Fibroblast of skin of right quadriceps (primary cell): Measurements from ENCODE around the gene SFT2D3.
A peak's percentile ranks its signal among the peaks of the same experiment; 100 is the strongest.

ENCODE experiments used
- DNase-seq: peaks from one replicate; pipeline ENCODE4 v3.0.0-alpha.2; 2013

SFT2D3 gene

DNA sequence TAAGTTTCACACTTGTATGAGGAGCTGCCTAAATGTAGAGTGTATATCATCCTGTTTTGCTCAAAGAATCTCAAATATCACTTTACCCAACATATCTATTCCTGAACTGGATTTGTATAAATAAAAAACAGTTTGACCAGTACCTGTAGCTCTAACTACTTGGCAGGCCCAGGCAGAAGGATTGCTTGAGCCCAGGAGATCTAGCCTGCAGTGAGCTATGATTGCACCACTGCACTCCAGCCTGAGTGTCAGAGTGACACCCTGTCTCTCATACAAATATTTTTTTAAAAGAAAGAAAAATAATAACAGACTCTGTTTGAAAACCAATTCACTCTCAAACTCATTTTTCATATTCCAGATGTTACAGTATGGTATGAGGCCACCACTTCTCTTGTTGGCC, 18.2 kb upstream of the SFT2D3 start:
- DNase-seq = no peak

DNA sequence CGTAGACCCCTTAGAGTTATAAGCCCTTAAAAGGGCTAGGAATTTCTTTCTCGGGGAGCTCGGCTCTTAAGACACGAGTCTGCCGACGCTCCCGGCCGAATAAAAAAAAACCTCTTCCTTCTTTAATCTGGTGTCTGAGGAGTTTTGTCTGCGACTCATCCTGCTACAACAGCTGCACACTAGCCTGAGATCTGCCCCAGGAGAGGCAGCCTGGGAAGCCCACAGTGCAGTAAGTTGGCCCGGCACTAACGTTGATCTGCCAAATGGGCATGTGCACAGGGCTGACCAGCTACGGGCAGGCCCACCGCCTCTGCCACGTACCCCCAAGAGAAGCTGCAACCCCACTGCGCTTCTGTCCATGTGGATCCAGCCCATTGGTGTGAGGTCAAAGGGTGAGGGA, 17.5 kb upstream of the SFT2D3 start:
- no peak for DNase-seq

DNA sequence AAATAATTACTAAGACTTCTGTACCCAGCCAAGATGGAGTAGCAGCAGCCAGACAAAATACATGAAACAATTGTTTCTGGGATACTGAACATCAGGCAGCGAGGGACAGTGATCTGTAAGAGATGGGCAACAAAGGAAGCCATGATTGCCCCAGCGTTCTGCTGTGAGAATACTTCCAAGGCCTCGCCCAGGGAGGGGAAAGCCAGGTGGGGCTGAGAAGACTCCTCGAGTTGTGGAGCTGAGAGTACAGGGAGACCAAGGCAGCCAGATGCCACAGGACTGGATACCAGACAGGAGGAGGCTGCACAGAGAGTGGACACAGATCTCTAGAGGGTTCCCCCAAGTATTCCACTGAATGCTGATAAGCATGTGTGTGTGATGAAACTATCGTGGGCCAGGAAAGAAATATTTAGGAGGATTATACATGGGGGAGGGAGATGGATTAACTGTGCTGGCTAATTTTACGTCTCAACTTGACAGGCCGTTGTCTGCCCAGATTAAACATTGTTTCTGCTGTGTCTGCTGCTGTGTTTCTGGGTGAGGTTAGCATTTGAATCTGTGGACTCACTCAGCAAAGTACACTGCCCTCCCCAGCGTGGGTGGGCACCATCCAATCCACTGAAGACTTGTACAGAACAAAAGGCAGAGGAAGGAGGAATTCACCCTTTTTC, 15.8 kb upstream of the SFT2D3 start:
- DNase-seq = no peak

DNA sequence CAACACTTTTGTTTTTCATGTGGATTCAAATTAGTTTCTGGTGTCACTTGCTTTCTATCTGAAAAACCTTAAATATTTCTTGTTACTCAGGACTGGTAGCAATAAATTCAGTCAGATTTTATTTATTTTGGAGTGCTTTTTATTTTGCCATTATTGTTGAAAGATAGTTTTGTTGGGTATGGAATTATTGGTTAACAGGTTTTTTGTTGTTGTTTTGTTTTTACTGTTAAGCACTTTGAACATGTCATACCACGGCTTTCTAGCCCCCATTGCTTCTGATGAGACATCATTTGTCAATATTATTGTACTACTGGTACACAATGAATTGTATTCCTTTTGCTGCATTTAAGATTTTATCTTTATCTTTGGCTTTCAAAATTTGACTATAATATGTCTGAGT, 12.9 kb upstream of the SFT2D3 start:
- no peak for DNase-seq

- no peak for DNase-seq
These were observed 10.6 kb upstream of the SFT2D3 start for GRCh38 chr2:127690696-127691095.

- no peak for DNase-seq
These were observed 6.3 kb upstream of the SFT2D3 start for GRCh38 chr2:127694986-127695385.

DNA sequence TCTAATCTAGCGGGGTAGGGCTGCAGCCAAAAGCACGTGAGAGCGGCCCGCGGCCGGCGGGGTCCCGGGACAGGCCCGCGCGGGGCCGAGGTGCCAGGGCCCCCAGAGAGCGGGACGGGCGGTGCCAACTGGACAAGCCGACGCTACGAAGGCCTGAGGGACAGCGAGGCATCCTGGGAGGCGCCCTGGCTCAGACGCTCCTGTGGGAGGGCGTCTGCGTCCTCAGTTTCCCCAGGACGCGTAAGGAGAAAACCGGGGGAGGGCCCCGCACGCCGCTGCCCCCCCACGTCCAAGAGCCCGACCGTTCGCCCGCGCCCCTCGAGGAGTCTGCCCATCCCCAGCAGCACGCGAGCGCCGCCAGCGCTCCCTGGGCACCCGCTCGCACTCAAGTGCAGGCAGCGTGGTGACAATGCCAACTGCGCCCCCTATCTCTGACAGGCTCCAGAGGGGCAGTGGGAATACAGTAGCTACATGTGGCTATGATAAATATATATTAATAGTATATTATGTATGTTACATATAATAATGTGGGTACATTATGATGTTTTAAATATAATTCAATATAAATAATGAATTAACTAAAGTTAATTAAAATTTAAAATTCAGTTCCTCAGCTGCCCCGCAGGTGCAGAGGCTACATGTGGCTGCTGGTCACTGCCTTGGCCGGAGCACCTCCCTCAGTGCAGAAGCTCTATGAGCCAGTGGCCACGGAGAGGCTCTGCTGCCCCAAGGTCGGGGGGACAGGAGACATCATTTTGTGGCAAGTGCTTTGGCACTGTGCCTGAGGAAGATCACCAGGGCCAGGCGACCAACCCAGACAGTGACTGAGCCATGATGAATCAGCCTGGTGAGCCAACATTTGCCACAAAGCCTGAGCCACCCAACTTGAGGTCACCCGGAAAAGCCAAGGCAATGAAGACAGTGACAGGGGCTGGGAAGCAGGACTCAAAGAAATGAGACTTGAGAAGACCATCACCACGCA, 5.5 kb upstream of the SFT2D3 start:
- DNase-seq = peak; percentile 59

GRCh38 chr2:127697482-127698180, 3.7 kb upstream of the SFT2D3 start:
- DNase-seq = no peak

DNA sequence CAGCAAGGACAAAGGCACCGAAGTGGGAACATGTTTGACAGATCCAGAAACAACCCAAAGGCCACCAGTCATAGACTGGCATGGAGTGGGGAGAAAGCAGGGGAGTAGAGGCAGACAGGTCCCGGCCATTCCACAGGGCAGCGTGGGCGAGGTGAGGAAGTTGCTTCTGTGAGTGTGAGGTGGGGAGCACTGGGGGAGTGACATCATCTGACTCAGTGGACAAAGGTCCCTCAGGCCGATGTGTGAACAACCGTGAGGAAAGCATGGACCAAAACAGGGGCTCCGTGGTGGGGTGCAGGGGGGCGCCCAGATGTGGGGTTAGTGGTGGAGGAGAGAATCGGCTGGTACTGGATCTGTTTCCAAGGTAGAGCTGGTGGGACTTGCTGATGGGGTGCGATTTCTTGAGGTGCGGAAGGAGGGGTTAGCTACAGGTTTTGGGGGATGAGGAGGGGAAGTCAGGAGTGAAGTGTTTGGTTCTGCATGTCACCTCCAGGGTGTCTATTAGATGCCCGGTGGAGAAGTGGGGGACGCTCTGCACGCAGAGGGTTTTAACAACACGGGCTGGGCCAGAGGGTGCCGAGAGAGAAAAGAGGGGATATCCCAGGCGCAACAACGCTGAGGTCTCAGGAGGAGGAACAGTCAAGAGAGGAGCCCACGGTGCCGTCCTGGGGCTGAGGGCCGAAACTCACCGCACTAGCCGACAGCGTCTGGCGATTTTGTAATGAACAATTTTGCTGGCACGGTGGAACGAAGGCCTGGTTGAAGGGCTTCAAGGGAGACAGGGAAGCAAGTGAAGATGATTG, 2.5 kb upstream of the SFT2D3 start:
- DNase-seq = no peak

DNA sequence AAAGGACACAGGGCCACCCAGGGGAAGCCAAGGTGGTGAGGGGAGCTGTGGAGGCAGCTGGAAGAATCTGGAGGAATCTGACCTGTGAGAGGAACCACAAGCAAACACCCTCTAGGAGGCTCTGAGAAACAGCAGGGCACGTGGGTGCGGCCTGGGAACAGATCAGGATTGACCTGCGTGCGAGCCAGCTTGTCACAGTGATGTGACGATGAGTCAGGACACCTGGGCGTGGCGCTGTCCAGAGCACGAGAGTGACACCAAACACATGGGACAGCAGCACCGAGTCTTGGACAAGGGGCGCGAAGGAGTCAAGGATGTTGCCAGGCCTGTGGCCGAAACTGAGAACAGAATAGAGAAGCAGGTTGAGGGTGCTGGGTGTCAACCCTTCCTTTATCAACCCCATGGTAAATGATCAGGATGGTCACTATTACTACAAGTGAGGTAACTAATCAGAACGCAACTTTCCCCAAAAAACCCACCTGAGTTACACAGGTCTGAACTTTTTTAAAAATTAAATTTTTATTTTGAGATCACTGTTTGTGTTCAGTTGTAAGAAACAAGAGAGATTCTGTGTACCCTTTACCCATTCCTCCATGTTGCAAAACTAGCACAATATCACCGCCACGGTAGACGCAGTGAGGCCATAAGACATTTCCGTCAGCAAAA, 637 bp upstream of the SFT2D3 start:
- DNase-seq = no peak

DNA sequence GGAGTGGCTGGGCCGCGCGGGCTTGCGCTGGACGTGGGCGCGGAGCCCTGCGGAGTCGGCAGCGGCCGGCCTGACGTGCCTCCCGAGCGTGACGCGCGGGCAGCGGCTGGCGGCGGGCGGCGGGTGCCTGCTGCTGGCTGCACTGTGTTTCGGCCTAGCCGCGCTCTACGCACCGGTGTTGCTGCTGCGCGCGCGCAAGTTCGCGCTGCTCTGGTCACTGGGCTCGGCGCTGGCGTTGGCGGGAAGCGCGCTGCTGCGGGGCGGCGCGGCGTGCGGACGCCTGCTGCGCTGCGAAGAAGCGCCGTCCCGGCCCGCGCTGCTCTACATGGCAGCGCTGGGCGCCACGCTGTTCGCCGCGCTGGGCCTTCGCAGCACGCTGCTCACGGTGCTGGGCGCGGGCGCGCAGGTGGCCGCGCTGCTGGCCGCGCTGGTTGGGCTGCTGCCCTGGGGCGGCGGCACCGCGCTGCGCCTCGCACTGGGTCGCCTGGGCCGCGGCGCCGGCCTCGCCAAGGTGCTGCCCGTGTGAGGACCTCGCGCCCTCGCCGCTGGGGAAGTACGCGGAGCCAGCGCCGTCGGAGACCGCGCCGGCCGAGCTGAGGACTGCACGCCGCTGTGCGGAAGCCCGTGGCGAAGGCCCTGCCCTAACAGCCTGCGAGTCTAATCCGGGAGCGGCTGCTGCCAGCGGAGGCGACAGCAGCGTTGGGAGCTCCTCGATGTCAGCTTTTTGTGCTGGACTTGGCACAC, 526 bp downstream of the SFT2D3 start:
- peak; percentile 66 for DNase-seq

- DNase-seq = no peak
These were observed 1.2 kb downstream of the SFT2D3 start for GRCh38 chr2:127702395-127703009.

DNA sequence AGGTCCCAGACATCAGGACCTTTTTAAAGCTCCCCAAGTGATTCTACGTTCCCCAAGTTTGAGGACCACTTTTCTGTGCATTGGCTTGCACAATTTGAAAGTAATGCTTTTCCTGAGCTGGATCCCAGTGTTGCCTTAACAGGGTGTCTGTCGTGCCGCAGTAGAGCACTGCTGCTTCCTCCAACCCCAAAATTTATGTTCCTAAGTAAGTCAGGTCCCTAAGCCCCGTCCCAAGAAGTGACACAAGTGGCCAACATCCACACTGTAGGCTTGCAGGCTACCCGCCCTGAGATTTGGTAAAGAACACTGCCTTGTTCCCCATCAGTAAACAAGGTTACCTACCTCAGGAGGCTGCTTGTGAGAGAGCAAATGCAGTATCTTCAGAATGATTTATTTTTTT, 2.0 kb downstream of the SFT2D3 start:
- DNase-seq = no peak

DNA sequence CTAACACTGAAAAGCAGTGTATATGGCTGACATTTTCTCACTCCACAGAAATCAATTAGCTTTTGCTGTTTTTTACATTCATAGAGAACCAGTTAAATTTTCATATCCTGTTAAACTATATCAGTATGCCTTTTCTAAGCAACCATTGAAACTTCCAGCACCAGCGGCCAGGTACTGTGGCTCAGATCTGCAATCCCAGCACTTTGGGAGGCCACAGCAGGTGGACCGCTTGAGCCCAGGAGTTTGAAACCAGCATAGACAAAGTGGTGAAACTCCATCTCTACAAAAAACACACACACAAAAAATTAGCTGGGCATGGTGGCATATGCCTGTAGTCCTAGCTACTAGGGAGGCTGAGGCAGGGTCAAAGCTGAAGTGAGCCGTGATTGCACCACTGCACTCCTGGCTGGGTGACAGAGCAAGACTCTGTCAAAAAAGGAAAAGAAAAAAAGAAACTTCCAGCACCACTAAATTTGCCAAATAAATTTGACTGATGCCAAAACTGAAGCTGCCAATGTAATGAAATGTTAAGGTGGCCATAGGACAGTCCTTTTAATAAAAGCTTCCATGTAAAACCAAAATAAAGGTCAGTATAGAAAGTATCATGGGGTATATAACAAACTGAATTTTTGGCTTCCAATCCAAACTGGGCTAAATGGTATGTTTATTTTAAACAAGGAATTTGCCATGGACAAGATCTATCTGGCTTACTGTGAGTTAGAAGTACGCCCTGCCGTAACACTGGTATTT, 3.5 kb downstream of the SFT2D3 start:
- DNase-seq = no peak

DNA sequence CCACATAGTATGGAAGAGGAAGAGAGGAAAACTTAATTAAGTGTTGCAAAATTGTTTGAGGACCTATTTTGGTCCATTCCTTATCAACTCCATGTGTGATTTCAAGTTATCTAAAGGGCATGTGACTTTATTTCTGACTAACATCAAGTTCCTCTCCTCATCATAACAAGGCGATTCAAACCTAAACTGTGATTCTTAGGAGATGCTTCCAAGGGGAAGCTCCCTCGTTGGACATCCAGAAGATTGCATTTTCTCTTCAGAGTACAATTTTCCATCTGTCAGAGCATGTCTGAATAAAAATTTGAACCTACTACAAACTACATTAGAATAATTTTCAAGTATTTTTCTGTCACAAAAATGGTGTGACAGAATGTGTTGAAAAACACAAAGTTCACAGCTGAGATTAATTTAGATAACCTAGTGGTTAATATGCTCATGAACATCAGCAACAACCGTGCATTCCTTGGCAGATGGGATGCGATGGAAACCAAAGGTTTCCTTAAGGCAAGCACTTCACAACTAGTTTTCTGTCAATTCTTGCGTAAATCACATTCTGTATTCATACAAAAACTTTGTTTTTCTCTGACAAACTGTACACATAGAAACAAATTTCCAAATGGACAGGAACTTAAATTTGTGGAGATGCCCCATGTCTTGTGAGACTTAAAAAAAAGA, 4.2 kb downstream of the SFT2D3 start:
- peak; percentile 38 for DNase-seq

GRCh38 chr2:127706215-127706990, 5.1 kb downstream of the SFT2D3 start:
- DNase-seq = no peak

DNA sequence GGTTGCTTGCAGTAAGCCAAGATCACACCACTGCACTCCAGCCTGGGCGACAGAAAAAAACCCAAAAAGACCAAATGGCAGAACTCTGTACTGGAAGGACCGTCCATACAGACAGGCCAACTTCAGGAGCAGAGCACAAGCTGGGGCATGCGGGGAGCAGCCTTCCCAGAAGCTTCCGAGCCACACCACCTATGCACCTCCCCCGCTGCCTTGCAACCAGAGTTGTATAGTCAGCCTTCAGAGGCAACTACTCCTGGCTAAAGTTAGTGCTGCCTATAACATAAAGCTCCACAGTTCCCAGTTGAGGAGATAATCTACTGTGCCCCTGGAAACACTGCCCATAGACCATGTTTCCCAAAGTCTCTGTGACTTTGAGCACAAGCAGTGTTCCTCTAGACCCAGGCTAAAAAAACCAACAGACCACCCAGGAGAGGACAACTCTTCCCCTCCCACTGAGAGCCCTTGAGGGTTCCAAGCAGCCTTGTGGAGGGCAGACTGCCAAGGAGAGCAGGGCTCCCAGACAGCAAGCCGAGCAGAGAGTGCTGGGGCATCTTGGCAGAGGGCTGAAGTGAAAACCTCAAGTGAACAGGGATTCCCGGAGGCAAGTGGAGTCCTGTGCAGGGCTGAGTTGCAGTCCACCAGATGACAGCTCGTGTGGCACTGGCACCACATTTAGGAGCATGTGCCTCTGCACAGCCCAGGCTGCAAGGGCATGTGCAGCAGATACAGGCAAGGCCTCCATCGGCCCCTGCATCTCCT, 6.8 kb downstream of the SFT2D3 start:
- DNase-seq = no peak

GRCh38 chr2:127709336-127709735, 8.0 kb downstream of the SFT2D3 start:
- no peak for DNase-seq
